ENCODE results near the gene PEMT.

PEMT gene

GRCh38 chr17:17570798-17571716 is 20.5 kb downstream of the PEMT start:
- no peak for DNase-seq (ENCODE audit: low read depth in 2 of 2)

GRCh38 chr17:17570140-17570797 is 21.2 kb downstream of the PEMT start:
- no peak for DNase-seq (ENCODE audit: low read depth in 2 of 2)

- DNase-seq (ENCODE audit: low read depth in 2 of 2): no peak
Observed at GRCh38 chr17:17569691-17570090, 21.8 kb downstream of the PEMT start.

GRCh38 chr17:17568772-17569195 is 22.7 kb downstream of the PEMT start:
- DNase-seq (ENCODE audit: low read depth in 2 of 2): peak; percentile 41 to 59

GRCh38 chr17:17567631-17568030 is 23.9 kb downstream of the PEMT start:
- no peak for DNase-seq (ENCODE audit: low read depth in 2 of 2)

GRCh38 chr17:17566896-17567513 is 24.5 kb downstream of the PEMT start:
- DNase-seq (ENCODE audit: low read depth in 2 of 2): no peak

GRCh38 chr17:17565471-17566339 is 25.8 kb downstream of the PEMT start:
- no peak for DNase-seq (ENCODE audit: low read depth in 2 of 2)

GRCh38 chr17:17564896-17565295 is 26.6 kb downstream of the PEMT start:
- no peak for DNase-seq (ENCODE audit: low read depth in 2 of 2)

- DNase-seq (ENCODE audit: low read depth in 2 of 2): no peak
Observed at GRCh38 chr17:17564323-17564722, 27.2 kb downstream of the PEMT start.

GRCh38 chr17:17563530-17563929 is 28.0 kb downstream of the PEMT start:
- DNase-seq (ENCODE audit: low read depth in 2 of 2): no peak

- DNase-seq (ENCODE audit: low read depth in 2 of 2): no peak
Observed at GRCh38 chr17:17562146-17562511, 29.4 kb downstream of the PEMT start.

- DNase-seq (ENCODE audit: low read depth in 2 of 2): no peak
Observed at GRCh38 chr17:17561408-17562145, 29.9 kb downstream of the PEMT start.

- DNase-seq (ENCODE audit: low read depth in 2 of 2): no peak
Observed at GRCh38 chr17:17560975-17561374, 30.5 kb downstream of the PEMT start.

- no peak for DNase-seq (ENCODE audit: low read depth in 2 of 2)
Observed at GRCh38 chr17:17560167-17560566, 31.3 kb downstream of the PEMT start.

- no peak for DNase-seq (ENCODE audit: low read depth in 2 of 2)
Observed at GRCh38 chr17:17559164-17559563, 32.3 kb downstream of the PEMT start.

- DNase-seq (ENCODE audit: low read depth in 2 of 2): no peak
Observed at GRCh38 chr17:17558431-17558830, 33.1 kb downstream of the PEMT start.

- no peak for DNase-seq (ENCODE audit: low read depth in 2 of 2)
Observed at GRCh38 chr17:17557796-17558195, 33.7 kb downstream of the PEMT start.

- DNase-seq (ENCODE audit: low read depth in 2 of 2): no peak
Observed at GRCh38 chr17:17556671-17557070, 34.8 kb downstream of the PEMT start.

- DNase-seq (ENCODE audit: low read depth in 2 of 2): no peak
Observed at GRCh38 chr17:17555906-17556305, 35.6 kb downstream of the PEMT start.

GRCh38 chr17:17555151-17555550 is 36.4 kb downstream of the PEMT start:
- DNase-seq (ENCODE audit: low read depth in 2 of 2): no peak

- DNase-seq (ENCODE audit: low read depth in 2 of 2): no peak
Observed at GRCh38 chr17:17554266-17554665, 37.2 kb downstream of the PEMT start.
